Measurements from ENCODE around the gene RBM19.

GRCh38 chr12:113932381-113933196 is 33.5 kb downstream of the RBM19 start:
- TF ChIP-seq POLR2A (IDR thresholded peaks at IDR 0.05), result no peak
- TF ChIP-seq CTCF (IDR thresholded peaks at IDR 0.05), result no peak
- no peak for TF ChIP-seq EP300 (IDR thresholded peaks at IDR 0.05)
